MCF 10A (cell line): ENCODE data around the gene MGAT4B. TPM values are rescaled to one million over a fixed set of nuclear protein-coding genes. Genes with fewer than 3 reads are reported as not detected.
A peak's percentile ranks its signal among the peaks of the same experiment; 100 is the strongest.

Experiments used
- BruUV-seq: library from RNA; stranded (reverse); fragments of 400-500 nt; replicated peaks from 2 replicates; lab custom pipeline; 2021; lab: Mats Ljungman, UMichigan
- CTCF ChIA-PET: fragments of 300-600 bp; sonication (Branson Sonifier 250); formaldehyde crosslinking; extraction: SDS; loops from one replicate; lab custom pipeline; 2021; ENCODE audit warnings: antibody characterized with exemption, inconsistent platforms; lab: Yijun Ruan, JAX
- POLR2A ChIA-PET: fragments of 300-600, 350-650 bp; sonication (Branson Sonifier 250); formaldehyde crosslinking; extraction: SDS; loops from one replicate; lab custom pipeline; 2020; ENCODE audit warnings: antibody characterized with exemption, inconsistent platforms; lab: Yijun Ruan, JAX
- DNase-seq: peaks from one replicate; pipeline ENCODE4 v3.0.0-alpha.2; 2018; ENCODE audit not compliant: unreplicated experiment
- H3K27ac Mint-ChIP-seq: one replicate; pipeline ENCODE4 v1.8.0; 2022; ENCODE audit warnings: mild to moderate bottlenecking, low read depth, mixed read lengths; ENCODE audit not compliant: unreplicated experiment
- H3K27me3 Mint-ChIP-seq: one replicate; pipeline ENCODE4 v1.8.0; 2022; ENCODE audit warnings: mixed read lengths; ENCODE audit not compliant: insufficient read depth, unreplicated experiment
- H3K36me3 Mint-ChIP-seq: one replicate; pipeline ENCODE4 v1.8.0; 2022; ENCODE audit warnings: mild to moderate bottlenecking, moderate library complexity, mixed read lengths; ENCODE audit not compliant: insufficient read depth, unreplicated experiment
- H3K4me1 Mint-ChIP-seq: one replicate; pipeline ENCODE4 v1.8.0; 2022; ENCODE audit warnings: mixed read lengths; ENCODE audit not compliant: insufficient read depth, unreplicated experiment
- H3K4me3 Mint-ChIP-seq: one replicate; pipeline ENCODE4 v1.8.0; 2022; ENCODE audit warnings: mild to moderate bottlenecking, moderate library complexity, mixed read lengths; ENCODE audit not compliant: unreplicated experiment
- H3K9me3 Mint-ChIP-seq: one replicate; pipeline ENCODE4 v1.8.0; 2022; ENCODE audit warnings: mixed read lengths; ENCODE audit not compliant: unreplicated experiment
- intact Hi-C: fragments of 100-400 bp; cut with micrococcal nuclease; formaldehyde crosslinking; loops from 2 replicates; pipeline ENCODE4 v1.14.1; 2022
- total RNA-seq: library from RNA; stranded (reverse); gene quantifications from 2 replicates; pipeline ENCODE4 v1.2.3, GENCODE V29; 2022
- TF ChIP-seq, protein P1 (sequence below): fragments of 200-600 bp; IDR thresholded peaks from one replicate; pipeline ENCODE4 v1.8.0; 2022; ENCODE audit warnings: antibody characterized with exemption, mild to moderate bottlenecking; ENCODE audit not compliant: unreplicated experiment

MGAT4B gene
- total RNA-seq, 1 experiment from 2014 or later, result 153 TPM

- no TSS peak for BruUV-seq
- TF ChIP-seq, protein P1, sequence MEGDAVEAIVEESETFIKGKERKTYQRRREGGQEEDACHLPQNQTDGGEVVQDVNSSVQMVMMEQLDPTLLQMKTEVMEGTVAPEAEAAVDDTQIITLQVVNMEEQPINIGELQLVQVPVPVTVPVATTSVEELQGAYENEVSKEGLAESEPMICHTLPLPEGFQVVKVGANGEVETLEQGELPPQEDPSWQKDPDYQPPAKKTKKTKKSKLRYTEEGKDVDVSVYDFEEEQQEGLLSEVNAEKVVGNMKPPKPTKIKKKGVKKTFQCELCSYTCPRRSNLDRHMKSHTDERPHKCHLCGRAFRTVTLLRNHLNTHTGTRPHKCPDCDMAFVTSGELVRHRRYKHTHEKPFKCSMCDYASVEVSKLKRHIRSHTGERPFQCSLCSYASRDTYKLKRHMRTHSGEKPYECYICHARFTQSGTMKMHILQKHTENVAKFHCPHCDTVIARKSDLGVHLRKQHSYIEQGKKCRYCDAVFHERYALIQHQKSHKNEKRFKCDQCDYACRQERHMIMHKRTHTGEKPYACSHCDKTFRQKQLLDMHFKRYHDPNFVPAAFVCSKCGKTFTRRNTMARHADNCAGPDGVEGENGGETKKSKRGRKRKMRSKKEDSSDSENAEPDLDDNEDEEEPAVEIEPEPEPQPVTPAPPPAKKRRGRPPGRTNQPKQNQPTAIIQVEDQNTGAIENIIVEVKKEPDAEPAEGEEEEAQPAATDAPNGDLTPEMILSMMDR, result peak; percentile 86
- no peaks in the 10 kb centered on the region for H3K27me3 Mint-ChIP-seq
- CTCF ChIA-PET, result interaction anchor here (0.5 to 3.6 kb wide), 18 partner anchors 10 to 206 kb away, joined by 3 to 42 read pairs (median 4); partner anchors contain the start of genes CBY3 and SQSTM1
- H3K4me3 Mint-ChIP-seq, result peak overlapping the region; percentile 71
- H3K36me3 Mint-ChIP-seq, result peaks cover 39% of the 10 kb centered on the region
- POLR2A ChIA-PET, result interaction anchor here (0.6 to 4.8 kb wide), 23 partner anchors 9 to 329 kb away, joined by 3 to 37 read pairs (median 4); partner anchors contain the start of genes HNRNPH1, MAML1, MRNIP and SQSTM1
- intact Hi-C loops, result loop anchor here (1.0 to 2.0 kb wide), 3 partner anchors 33 to 111 kb away; partner anchors contain the start of genes MAML1 and TBC1D9B
- H3K4me1 Mint-ChIP-seq, result peaks cover 8% of the 10 kb centered on the region
- H3K27ac Mint-ChIP-seq, result peak overlapping the region; percentile 26
- peak; percentile 88 for DNase-seq
- no peaks in the 10 kb centered on the region for H3K9me3 Mint-ChIP-seq
These were observed 10.5 kb downstream of the MGAT4B start for GRCh38 chr5:179795863-179796833.

- CTCF ChIA-PET, result interaction anchor here (0.6 to 3.6 kb wide), 12 partner anchors 10 to 221 kb away, joined by 3 to 42 read pairs (median 6); partner anchors contain the start of genes CBY3 and SQSTM1
- H3K4me3 Mint-ChIP-seq, result peak overlapping the region; percentile 71
- no peaks in the 10 kb centered on the region for H3K9me3 Mint-ChIP-seq
- no peaks in the 10 kb centered on the region for H3K27me3 Mint-ChIP-seq
- peaks cover 8% of the 10 kb centered on the region for H3K4me1 Mint-ChIP-seq
- intact Hi-C loops, result no loop called here
- H3K27ac Mint-ChIP-seq, result no peak overlapping the region
- peaks cover 31% of the 10 kb centered on the region for H3K36me3 Mint-ChIP-seq
- BruUV-seq, result no TSS peak
- TF ChIP-seq, protein P1, result no peak
- DNase-seq, result peak; percentile 80
- POLR2A ChIA-PET, result interaction anchor here (0.6 to 4.8 kb wide), 25 partner anchors 8 to 1186 kb away, joined by 3 to 37 read pairs (median 4); partner anchors contain the start of genes MAML1, MRNIP and SQSTM1
These were observed 11.4 kb downstream of the MGAT4B start for GRCh38 chr5:179795049-179795862.

DNA sequence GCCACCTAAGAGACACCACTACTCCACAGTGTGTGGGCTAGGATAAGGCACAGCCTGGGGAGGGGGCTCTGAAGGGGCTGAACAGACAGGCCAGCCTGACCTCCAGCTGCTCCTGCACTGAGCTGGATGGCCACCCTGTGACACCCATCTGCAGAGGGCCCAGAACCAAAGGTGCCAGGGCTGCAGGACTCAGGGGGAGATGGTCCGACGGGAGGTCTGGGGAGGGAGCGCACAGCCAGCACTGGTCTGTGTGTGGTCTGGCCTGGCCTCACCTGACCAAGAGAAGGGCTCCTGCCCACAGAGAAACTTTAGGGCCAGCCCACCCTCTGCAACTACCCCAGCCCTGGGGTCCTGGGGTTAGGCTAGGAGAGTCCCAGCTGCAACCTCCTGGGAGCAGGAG, 12.1 kb downstream of the MGAT4B start:
- peaks cover 25% of the 10 kb centered on the region for H3K36me3 Mint-ChIP-seq

More for the DNA sequence above, 12.1 kb downstream of the MGAT4B start:
- BruUV-seq, result no TSS peak
- no peak overlapping the region for H3K27ac Mint-ChIP-seq
- intact Hi-C loops, result no loop called here
- TF ChIP-seq, protein P1, result no peak
- H3K4me3 Mint-ChIP-seq, result peak overlapping the region; percentile 71
- POLR2A ChIA-PET, result interaction anchor here (0.6 to 4.8 kb wide), 13 partner anchors 11 to 1185 kb away, joined by 3 to 37 read pairs (median 5); partner anchors contain the start of gene MAML1
- no peak for DNase-seq
- CTCF ChIA-PET, result interaction anchor here (0.6 to 3.6 kb wide), 7 partner anchors 8 to 220 kb away, joined by 3 to 28 read pairs (median 5); no protein-coding TSS in a partner anchor
- peaks cover 8% of the 10 kb centered on the region for H3K4me1 Mint-ChIP-seq
- H3K9me3 Mint-ChIP-seq, result no peaks in the 10 kb centered on the region
- H3K27me3 Mint-ChIP-seq, result no peaks in the 10 kb centered on the region
